HG03571 (cell line): ENCODE data around the gene CLECL1.
"Not testable (repeated sequence)": the region's sequence is repeated elsewhere in the genome, so short reads cannot be mapped to it uniquely, and the experiment has no call there.

ENCODE experiments used
- ATAC-seq: cut with Tn5 transposase; IDR thresholded peaks from one replicate; pipeline ENCODE4 v1.9.1; 2021; ENCODE audit not compliant: unreplicated experiment

Gene CLECL1

DNA sequence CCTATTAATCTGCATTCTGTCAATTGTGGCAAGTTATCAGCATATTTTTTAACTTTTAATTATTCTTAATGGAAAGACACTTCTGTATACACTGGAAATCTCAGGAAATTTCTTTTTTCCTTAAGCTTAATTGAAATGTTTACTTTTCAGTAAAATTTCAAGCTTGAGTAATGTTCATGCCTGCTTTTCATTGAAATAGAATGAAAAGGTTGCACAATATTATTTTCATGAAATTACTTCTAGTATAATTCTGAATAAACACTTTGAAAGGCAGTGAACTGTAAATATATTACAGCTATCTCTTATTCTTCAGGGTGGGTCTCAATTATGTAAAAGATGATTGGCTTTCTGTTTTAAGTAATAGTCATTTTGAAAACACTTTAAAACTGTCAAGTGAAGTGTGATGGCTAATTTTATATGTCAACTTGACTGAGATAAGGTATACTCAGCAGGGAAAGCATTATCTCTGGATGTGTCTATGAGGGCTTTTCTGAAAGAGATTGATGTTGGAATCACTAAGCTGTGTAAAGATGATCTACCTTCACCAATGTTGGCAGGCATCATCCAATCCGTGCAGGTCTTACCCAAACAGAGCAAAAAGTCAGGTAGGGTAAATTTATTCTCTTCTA, 33.5 kb downstream of the CLECL1 start:
- no peak for ATAC-seq

DNA sequence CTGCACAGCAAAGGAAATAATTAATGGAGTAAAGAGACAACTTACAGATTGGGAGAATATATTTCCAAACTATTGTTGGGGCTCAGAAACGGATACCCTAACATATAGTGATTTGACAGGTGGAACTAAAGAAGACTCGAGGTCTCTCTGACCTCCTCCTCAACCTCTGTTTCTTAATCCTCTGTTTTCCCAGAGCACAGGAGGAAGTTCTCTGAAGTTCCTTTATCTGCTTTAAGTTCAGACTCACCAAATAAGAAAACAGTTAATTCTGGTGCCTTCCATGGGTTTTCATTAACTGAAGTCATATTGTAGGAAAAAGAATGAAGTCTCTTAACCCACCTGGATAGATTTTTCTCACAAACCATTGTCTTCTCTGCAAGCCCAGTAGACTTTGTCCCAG, 34.2 kb downstream of the CLECL1 start:
- ATAC-seq: no peak

DNA sequence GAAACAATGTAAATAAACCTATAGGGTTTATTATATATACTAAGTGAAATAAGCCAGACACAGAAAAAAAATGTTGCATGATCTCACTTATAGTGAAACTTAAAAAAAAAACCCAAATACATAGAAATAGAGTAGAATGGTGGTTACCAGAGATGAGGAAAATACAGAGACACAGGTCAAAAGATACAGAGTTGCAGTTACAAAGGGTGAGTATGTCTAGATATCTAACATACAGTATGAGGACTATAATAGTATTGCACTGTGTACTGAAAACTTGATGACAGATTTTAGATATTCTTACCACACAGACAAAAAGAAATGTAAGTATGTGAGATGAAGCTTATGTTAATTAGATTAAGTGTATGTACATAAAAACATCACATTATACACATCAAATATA, 35.3 kb downstream of the CLECL1 start:
- no peak for ATAC-seq

DNA sequence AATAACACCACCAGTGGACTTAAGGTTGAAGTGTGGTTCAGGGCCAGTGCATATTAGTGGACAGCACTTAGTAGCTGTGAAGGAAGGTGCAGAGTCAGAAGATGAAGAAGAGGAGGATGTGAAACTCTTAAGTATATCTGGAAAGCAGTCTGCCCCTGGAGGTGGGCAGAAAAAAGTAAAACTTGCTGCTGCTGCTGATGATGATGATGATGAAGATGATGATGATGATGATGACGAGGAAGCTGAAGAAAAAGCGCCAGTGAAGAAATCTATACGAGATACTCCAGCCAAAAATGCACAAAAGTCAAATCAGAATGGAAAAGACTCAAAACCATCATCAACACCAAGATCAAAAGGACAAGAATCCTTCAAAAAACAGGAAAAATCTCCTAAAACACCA, 37.2 kb downstream of the CLECL1 start:
- ATAC-seq: not testable (repeated sequence)

DNA sequence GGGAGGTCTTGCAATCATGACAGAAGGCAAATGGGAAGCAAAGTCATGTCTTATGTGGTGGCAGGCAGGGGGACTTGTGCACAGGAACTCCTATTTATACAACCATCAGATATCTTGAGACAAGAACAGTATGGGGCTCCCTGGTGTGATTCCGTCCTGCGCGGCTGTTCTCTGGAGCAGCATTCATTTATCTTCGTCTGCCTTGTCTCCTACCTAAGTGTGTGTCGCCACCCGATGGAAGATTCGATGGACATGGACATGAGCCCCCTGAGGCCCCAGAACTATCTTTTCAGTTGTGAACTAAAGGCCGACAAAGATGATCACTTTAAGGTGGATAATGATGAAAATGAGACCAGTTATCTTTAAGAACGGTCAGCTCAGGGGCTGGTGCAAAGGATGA, 37.7 kb downstream of the CLECL1 start:
- not testable (repeated sequence) for ATAC-seq

DNA sequence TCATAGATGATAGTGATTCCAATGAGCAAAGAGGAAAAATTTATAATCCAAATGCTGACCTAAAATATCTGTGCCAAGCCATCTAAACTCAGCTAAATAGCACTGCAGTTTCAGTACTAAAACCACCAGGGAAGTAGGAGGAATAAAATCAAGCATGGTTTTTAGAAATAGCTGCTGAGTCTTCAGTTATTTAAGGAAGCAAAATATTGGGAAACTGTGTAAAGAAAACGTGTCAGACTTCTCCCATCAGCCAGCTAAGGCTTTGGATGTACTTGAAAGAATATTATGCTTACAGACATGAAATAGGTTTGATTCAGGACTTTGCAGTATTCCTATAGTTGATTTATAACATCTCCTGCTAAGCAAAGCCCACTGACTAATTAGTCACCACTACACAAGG, 38.7 kb downstream of the CLECL1 start:
- ATAC-seq: no peak

DNA sequence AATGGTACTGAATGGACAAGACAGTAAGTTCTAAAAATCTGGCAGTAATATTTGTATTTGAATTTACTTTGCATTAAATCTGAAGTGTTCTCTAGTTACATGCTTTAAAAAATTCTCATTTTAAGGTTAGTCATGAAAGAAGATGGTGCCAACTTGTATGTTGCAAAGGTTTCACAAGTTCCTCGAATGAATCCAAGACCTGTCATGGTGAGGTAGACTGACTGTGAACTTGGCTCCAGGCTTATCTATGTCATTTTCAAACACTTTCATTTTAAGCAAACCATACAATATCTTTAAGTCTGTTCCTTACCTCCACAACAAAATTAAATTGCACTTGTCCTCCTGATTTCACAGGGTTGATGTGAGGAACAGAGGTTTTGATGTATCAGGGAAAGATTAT, 40.0 kb downstream of the CLECL1 start:
- no peak for ATAC-seq

DNA sequence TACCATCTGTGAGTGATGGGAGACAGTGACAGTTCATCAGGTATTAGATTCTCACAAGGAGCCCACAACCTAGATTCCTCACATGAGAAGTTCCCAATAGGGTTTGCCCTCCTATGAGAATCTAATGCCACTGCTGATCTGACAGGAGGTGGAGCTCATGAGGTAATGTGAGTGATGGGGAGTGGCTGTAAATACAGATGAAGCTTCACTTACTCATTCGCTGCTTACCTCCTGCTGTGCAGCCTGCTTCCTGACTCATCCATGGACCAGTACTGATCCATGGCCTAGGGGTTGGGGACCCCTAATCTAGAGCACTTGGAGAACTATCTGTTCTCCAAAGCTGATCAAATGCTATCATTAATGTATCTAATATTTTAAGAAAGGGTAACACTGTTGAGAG, 45.7 kb downstream of the CLECL1 start:
- no peak for ATAC-seq

DNA sequence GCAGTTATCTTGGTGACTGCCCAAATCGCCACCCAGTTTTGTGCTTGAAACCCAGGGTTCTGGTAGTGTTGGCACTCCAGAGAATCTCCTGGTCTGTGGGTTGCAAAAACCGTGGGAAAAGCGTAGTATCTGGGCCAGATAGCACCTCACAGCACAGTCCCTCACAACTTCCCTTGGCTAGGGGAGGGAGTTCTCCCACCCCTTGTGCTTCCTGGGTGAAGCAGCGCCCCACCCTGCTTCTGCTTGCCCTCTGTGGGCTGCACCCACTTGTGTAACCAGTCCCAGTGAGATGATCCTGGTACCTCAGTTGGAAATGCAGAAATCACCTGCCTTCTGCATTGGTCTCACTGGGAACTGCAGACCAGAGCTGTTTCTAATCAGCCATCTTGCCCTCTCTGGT, 47.0 kb downstream of the CLECL1 start:
- no peak for ATAC-seq

DNA sequence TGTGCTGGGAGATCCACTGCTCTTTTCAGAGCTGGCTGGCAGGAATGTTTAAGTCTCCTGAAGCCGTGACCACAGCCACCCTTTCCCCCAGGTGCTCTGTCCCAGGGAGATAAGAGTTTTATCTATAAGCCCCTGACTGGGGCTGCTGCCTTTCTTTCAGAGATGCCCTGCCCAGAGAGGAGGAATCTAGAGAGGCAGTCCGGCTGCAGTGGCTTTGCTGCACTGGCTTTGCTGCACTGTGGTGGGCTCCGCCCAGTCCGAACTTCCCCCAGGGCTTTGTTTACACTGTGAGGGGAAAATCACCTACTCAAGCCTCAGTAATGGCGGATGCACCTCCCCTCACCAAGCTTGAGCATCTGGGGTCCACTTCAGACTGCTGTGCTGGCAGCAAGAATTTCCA, 47.5 kb downstream of the CLECL1 start:
- not testable (repeated sequence) for ATAC-seq

DNA sequence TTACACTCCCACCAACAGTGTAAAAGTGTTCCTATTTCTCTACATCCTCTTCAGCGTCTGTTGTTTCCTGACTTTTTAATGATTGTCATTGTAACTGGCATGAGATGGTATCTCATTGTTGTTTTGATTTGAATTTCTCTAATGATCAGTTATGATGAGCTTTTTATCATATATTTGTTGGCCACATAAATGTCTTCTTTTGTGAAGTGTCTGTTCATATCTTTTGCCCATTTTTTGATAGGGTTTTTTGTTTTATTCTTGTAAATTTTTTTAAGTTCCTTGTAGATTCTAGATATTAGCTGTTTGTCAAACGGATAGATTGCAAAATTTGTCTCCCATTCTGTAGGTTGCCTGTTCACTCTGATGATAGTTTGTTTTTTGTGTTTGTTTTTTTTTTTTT, 49.9 kb downstream of the CLECL1 start:
- ATAC-seq: not testable (repeated sequence)

DNA sequence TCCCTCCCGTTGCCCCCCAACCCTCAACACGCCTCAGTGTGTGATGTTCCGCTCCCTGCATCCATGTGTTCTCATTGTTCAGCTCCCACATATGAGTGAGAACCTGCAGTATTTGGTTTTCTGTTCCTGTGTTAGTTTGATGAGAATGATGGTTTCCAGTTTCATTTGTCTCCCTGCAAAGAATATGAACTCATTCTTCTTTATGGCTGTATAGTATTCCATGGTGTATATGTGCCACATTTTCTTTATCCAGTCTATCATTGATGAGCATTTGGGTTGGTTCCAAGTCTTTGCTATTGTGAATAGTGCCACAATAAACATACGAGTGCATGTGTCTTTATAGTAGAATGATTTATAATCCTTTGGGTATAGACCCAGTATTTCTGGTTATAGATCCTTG, 50.4 kb downstream of the CLECL1 start:
- not testable (repeated sequence) for ATAC-seq

DNA sequence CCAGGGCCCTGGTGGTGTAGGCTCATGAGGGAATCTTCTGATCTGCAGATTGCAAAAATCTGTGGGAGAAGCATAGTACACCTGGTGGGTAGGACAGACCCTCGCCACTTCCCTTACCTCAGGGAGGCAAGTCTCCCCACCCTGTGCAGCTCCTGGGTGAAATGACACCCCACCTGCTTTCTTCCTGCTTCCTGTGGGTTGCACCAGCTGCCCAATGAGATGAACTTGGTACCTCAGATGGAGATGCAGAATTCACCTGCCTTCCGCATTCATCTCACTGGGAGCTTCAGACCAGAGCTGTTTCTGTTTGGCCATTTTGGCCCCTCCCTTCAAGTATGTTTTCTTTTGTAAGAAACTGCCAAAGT, 58.7 kb downstream of the CLECL1 start:
- no peak for ATAC-seq

DNA sequence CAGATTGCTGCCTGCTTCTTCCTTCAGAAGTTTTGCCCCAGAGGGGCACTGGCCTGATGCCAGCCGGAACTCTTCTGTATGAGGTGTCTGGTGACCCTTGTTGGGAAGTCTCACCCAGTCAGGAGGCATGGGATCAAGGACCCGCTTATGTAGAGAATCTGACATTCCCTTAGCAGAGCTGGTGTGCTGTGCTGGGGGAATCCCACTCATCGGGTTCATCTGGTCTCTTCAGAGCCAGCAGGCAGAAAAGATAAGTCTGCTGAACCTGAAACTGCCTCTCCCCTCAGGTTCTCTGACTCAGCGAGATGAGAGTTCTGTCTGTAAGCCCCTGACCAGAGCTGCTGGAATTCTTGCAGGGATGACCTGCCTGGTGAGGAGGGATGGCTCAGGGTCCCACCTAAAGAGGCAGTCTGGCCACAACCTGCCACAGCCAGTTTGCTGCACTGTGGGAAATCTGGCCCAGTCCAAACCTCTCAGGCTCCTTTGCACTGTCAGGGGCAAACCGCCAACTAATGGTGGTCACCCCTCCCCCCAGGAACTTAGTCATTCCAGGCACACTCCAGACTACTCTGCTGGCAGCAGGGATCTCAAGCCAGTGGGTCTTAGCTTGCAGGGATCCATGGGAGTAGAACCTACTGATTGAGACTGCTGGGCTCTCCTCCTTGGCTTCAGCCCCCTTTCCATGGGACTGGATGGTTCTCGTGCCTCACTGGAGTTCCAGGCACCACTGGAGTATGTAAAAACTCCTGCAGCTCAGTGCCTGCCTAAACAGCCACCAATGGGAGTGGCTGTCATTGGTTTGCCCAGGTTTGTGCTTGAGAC, 59.3 kb downstream of the CLECL1 start:
- ATAC-seq: peak; percentile 35
